Measurements from ENCODE around the gene MARK2.
A peak's percentile ranks its signal among the peaks of the same experiment; 100 is the strongest.

Gene MARK2

DNA sequence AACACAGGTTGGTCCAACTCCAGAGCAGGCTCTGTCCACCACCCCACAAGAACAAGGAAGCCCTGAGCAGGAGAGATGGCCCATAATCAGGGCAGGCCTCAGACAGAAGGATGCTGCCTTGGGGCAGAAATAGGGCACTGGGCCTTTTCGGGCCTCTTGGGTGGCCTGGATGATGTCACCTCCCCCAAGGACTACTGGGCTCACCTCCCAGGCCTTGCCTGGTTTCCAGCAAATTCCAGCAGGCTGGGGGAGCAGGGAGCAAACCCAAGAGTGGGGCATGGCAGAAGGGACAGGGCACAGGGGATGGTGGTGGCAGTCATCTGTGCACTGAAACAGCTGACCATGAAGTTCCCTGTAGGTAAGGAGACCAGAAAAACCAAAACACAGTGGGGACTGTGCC is 94.5 kb downstream of the MARK2 start:
- TF ChIP-seq, protein P1, sequence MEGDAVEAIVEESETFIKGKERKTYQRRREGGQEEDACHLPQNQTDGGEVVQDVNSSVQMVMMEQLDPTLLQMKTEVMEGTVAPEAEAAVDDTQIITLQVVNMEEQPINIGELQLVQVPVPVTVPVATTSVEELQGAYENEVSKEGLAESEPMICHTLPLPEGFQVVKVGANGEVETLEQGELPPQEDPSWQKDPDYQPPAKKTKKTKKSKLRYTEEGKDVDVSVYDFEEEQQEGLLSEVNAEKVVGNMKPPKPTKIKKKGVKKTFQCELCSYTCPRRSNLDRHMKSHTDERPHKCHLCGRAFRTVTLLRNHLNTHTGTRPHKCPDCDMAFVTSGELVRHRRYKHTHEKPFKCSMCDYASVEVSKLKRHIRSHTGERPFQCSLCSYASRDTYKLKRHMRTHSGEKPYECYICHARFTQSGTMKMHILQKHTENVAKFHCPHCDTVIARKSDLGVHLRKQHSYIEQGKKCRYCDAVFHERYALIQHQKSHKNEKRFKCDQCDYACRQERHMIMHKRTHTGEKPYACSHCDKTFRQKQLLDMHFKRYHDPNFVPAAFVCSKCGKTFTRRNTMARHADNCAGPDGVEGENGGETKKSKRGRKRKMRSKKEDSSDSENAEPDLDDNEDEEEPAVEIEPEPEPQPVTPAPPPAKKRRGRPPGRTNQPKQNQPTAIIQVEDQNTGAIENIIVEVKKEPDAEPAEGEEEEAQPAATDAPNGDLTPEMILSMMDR (IDR thresholded peaks at IDR 0.05; ENCODE audit: low read depth, low read length), result no peak
- no peak for DNase-seq
- Histone ChIP-seq H3K36me3 (no peaks in the 10 kb centered on the region), H3K4me1 (no peaks in the 10 kb centered on the region; the same call in 1 of the 2 replicates), H3K4me3 (ENCODE audit: low read depth, low read length) (no peak overlapping the region), H3K9me3 (no peaks in the 10 kb centered on the region), H3K27me3 (no peaks in the 10 kb centered on the region)

DNA sequence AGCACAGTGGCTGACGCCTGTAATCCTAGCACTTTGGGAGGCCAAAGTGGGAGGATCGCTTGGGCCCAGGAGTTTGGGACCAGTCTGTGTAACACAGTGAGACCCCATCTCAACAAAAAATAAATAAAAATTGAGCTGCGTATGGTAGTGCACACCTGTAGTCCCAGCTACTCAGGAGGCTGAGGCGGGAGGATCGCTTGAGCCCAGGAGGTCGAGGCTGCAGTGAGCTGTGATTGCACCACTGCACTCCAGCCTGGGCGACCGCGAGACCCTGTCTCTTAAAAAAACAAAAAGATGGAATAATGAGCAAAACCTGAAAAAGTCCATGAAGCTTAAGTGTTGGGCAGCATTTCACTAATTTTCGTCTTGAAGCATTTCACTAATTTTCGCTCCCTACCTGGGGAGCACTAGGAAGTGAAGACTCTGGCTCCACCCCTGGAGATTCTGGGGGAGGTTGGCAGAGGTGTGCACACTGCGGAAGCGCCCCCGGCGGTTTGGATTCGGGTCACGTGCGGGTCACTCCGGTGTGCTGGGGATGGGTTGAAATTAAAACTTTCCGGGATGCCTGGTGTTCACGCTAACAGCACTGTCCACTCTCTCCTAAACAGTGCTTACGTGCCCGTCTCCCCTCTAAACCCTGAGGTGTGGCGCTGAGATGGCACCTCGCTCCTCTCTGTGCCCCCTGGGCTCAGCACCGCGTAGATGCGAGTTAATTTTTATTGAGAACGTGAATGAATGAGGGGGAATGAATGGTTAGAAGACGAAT is 99.0 kb downstream of the MARK2 start:
- TF ChIP-seq, protein P1 (IDR thresholded peaks at IDR 0.05; ENCODE audit: low read depth, low read length), result no peak
- DNase-seq, result no peak
- H3K9me3 ChIP-seq, result no peaks in the 10 kb centered on the region
- no peaks in the 10 kb centered on the region for H3K27me3 ChIP-seq
- H3K36me3 ChIP-seq, result no peaks in the 10 kb centered on the region
- peak overlapping the region; percentile 63 for H3K4me3 ChIP-seq (ENCODE audit: low read depth, low read length)
- H3K4me1 ChIP-seq, result no peaks in the 10 kb centered on the region

DNA sequence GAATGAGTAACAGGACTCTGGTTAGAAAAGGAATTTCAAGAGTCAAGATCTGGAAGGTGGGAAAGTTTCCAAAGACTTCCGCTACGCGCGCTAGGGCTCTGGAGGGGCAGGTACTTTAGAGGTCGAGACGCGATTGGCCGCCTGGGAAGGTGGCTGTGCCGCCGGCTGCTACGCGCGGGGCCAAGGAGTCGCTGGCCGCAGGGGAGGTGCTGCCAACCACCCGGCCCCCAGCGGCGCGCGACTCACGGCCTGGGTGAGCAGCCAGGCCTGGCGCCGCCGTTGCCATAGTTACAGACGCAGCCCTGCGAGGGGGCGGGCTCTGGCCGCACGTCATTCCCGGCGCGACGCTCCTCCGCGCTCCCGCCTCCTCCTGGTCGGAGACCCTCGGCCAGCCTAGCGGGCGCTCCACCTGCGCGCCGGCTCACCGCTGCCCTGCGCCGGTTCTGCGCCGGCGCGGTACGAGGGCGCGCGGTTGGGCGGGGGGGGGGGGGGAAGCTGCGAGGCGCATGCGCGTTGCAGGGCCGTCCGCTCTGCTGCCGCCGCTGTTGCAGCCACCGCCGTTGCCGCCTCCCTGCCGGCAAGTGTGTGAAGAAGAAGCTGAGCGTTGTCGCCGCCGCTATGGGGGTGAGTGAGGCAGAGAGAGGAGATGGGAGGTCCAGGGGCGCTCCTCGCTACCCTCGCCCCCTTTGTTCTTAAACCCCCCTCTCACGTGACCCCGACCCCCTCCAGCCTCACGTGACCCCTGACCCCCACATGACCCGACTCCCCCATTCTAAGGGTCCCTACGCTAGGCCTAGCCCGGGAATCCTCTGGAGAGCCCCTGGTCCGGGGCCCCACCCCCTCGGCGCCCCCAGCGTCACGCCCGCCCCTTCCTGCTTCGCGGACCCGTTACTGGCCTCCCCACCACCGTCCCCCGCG is 99.8 kb downstream of the MARK2 start, which contains the start of gene NAA40:
TSS of gene NAA40 (plus strand) at position 524 of the 918 bp plus-strand sequence. CDS start at position 619, 95 bp downstream.
- TF ChIP-seq, protein P1 (IDR thresholded peaks at IDR 0.05; ENCODE audit: low read depth, low read length), result no peak
- peaks cover 2% of the 10 kb centered on the region; the same call in 1 of the 2 replicates for H3K4me1 ChIP-seq

DNA sequence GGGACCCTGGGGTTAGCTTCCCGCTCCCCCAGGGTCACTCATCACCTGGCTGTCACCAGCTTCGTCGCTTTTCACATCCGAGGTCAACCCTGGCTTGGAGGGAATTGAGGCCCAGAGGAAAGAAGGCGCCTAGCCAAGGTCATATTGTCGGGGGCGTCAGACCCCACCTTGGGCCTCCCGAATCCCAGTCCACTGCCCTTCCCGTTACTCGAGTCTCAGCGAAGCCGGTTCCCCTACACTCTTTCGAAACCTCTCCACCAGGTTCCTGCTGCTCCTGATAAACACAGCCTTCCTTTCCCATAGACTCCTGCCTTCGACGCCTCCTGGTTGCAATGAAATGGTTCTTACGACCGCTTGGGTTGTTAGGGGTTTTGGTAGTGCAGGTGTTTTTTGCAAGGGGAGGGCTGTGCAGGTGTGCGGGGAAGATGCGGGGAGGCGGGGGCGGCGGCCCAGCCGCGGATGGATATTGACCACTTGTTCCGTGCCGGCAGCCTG is 100.5 kb downstream of the MARK2 start:
- peaks cover 2% of the 10 kb centered on the region; the same call in 1 of the 2 replicates for H3K4me1 ChIP-seq
- no peaks in the 10 kb centered on the region for H3K9me3 ChIP-seq
- no peaks in the 10 kb centered on the region for H3K36me3 ChIP-seq
- no peaks in the 10 kb centered on the region for H3K27me3 ChIP-seq
- peak overlapping the region; percentile 83 for H3K4me3 ChIP-seq (ENCODE audit: low read depth, low read length)
- DNase-seq, result no peak
- TF ChIP-seq, protein P1 (IDR thresholded peaks at IDR 0.05; ENCODE audit: low read depth, low read length), result no peak

More for the DNA sequence above, 99.8 kb downstream of the MARK2 start, which contains the start of gene NAA40:
- Histone ChIP-seq H3K27me3 (no peaks in the 10 kb centered on the region), H3K4me3 (ENCODE audit: low read depth, low read length) (peak within 1 kb of the TSS; percentile 83), H3K36me3 (no peaks in the 10 kb centered on the region), H3K9me3 (no peaks in the 10 kb centered on the region)
- peak; percentile 94 for DNase-seq

DNA sequence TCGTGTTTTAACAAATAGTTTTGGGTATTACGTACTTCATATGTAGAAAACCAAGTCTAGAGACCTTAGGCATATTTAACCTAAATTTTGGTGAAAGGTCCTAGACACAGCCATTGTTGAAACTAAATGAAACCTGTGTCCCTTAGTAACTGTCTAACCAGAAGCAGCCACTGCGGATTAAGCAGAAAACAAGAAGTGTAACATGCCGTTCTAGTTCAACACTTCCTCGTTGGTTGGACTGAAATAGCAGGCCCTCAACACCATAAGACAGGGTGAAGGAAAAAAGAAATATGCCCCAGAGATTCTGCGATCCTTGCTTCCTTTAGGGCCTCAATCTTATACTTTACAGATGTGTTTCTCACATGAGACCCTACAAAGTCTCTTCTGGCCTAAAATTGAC is 101.9 kb downstream of the MARK2 start:
- Histone ChIP-seq H3K4me1 (peaks cover 12% of the 10 kb centered on the region), H3K9me3 (no peaks in the 10 kb centered on the region), H3K4me3 (ENCODE audit: low read depth, low read length) (no peak overlapping the region), H3K36me3 (no peaks in the 10 kb centered on the region), H3K27me3 (no peaks in the 10 kb centered on the region)
- DNase-seq, result no peak
- TF ChIP-seq, protein P1 (IDR thresholded peaks at IDR 0.05; ENCODE audit: low read depth, low read length), result no peak

Data from BE2C (cell line).